Measurements from ENCODE around the gene LDAF1. TPM values are rescaled to one million over a fixed set of nuclear protein-coding genes. Genes with fewer than 3 reads are reported as not detected.

Gene LDAF1
- total and polyA plus RNA-seq, 2 donors (not counting 1 experiment from before 2014, with no cell fraction given) = 11.3 to 21.1 TPM

DNA sequence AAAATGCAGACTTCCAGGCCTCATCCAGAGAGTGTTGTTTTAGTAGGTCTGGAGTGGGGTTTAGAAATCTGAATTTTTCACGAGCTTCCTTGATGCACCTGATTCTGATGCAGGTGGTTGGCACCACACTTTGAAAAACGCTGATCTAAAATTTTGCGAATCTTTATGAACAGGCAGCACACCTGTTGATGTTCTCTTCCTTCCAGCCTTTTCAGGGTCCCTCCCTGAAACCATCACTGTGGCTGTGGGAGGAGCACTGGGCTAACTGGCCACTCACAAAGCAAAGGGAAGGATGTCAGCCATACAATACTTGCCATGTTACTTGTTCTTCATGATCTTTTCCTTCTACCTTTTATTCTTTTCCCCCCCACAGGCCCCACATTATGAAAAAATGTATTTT lies 14.2 kb downstream of the LDAF1 start:
- Histone ChIP-seq H3K36me3 (replicated peaks in 1 of 2; ENCODE audit: control extremely low read depth in 1 of 2, control insufficient read depth in 1 of 2, extremely low read depth in 1 of 2, insufficient read depth in 2 of 2, low read length in 1 of 2) (peaks cover 1 to 31% of the 10 kb centered on the region in 2 experiments), H2AFZ (ENCODE audit: insufficient read depth, low read depth, low read length, poor library complexity, severe bottlenecking) (no peak overlapping the region), H3K9ac (ENCODE audit: low read length) (no peak overlapping the region), H4K20me1 (ENCODE audit: control insufficient read depth, insufficient read depth, low read length, poor library complexity, severe bottlenecking) (no peaks in the 10 kb centered on the region), H3K4me3 (ENCODE audit: control extremely low read depth in 1 of 5, extremely low read depth in 1 of 5, insufficient read depth in 1 of 5, low read depth in 2 of 5, low read length in 4 of 5) (no peak overlapping the region), H3K27me3 (replicated peaks in 1 of 4; ENCODE audit: control extremely low read depth in 1 of 4, control insufficient read depth in 3 of 4, insufficient read depth in 4 of 4, low read length in 3 of 4) (no peaks in the 10 kb centered on the region), H3K9me3 (ENCODE audit: control extremely low read depth in 1 of 3, control insufficient read depth in 2 of 3, insufficient read depth in 1 of 3, low read length in 2 of 3) (no peaks in the 10 kb centered on the region), H3K27ac (ENCODE audit: low read length in 2 of 2) (no peak overlapping the region), H3K79me2 (ENCODE audit: control insufficient read depth, insufficient read depth, low read length) (no peaks in the 10 kb centered on the region), H3K4me1 (ENCODE audit: control insufficient read depth in 2 of 2, insufficient read depth in 2 of 2, low read length in 2 of 2) (no peaks in the 10 kb centered on the region), H3K4me2 (replicated peaks; ENCODE audit: low read depth, low read length, poor library complexity, severe bottlenecking) (no peak overlapping the region)
- ChIA-PET POLR2A (interaction anchor here (0.5 kb wide), 1 partner anchor 1210 kb away, joined by 3 read pairs; no protein-coding TSS in a partner anchor), CTCF (interaction anchor here (1.4 to 1.8 kb wide), 2 partner anchors 16 to 52 kb away, joined by 3 to 8 read pairs; no protein-coding TSS in a partner anchor)
- H3K4me3 Mint-ChIP-seq = no peak overlapping the region
- no peak for ATAC-seq (ENCODE audit: low read depth)
- TF ChIP-seq EZH2 (IDR thresholded peaks at IDR 0.05; ENCODE audit: borderline replicate concordance, insufficient read depth, low read depth, low read length, poor library complexity, severe bottlenecking) = no peak
- intact Hi-C loops (cut with micrococcal nuclease) = no loop called here
- no peaks in the 10 kb centered on the region for H3K27me3 Mint-ChIP-seq
- 100% methylated on average over 3 of the region's 3 CpGs for WGBS (ENCODE audit: insufficient coverage)
- H3K4me1 Mint-ChIP-seq = no peaks in the 10 kb centered on the region
- DNase-seq = no peak
- H3K9me3 Mint-ChIP-seq (ENCODE audit: insufficient read depth) = no peaks in the 10 kb centered on the region
- H3K27ac Mint-ChIP-seq = no peak overlapping the region

GRCh38 chr16:21175397-21175796 lies 16.9 kb downstream of the LDAF1 start:
- no peak for TF ChIP-seq EZH2 (IDR thresholded peaks at IDR 0.05; ENCODE audit: borderline replicate concordance, insufficient read depth, low read depth, low read length, poor library complexity, severe bottlenecking)
- no peak for TF ChIP-seq CTCF (IDR thresholded peaks at IDR 0.05)
- ChIA-PET CTCF (interaction anchor here (0.8 to 1.0 kb wide), 2 partner anchors 11 to 18 kb away, joined by 3 read pairs; no protein-coding TSS in a partner anchor), POLR2A (no interaction called here)
- Histone ChIP-seq H3K36me3 (replicated peaks in 1 of 2; ENCODE audit: control extremely low read depth in 1 of 2, control insufficient read depth in 1 of 2, extremely low read depth in 1 of 2, insufficient read depth in 2 of 2, low read length in 1 of 2) (peaks cover 0 to 50% of the 10 kb centered on the region in 2 experiments), H3K27me3 (replicated peaks in 1 of 4; ENCODE audit: control extremely low read depth in 1 of 4, control insufficient read depth in 3 of 4, insufficient read depth in 4 of 4, low read length in 3 of 4) (no peaks in the 10 kb centered on the region), H3K79me2 (ENCODE audit: control insufficient read depth, insufficient read depth, low read length) (no peaks in the 10 kb centered on the region), H3K27ac (ENCODE audit: low read length in 2 of 2) (no peak overlapping the region), H3K9me3 (ENCODE audit: control extremely low read depth in 1 of 3, control insufficient read depth in 2 of 3, insufficient read depth in 1 of 3, low read length in 2 of 3) (peaks cover 0 to 3% (median 0%) of the 10 kb centered on the region in 3 donors), H3K4me2 (replicated peaks; ENCODE audit: low read depth, low read length, poor library complexity, severe bottlenecking) (no peak overlapping the region), H3K4me3 (ENCODE audit: control extremely low read depth in 1 of 5, extremely low read depth in 1 of 5, insufficient read depth in 1 of 5, low read depth in 2 of 5, low read length in 4 of 5) (no peak overlapping the region), H4K20me1 (ENCODE audit: control insufficient read depth, insufficient read depth, low read length, poor library complexity, severe bottlenecking) (no peaks in the 10 kb centered on the region), H2AFZ (ENCODE audit: insufficient read depth, low read depth, low read length, poor library complexity, severe bottlenecking) (no peak overlapping the region), H3K9ac (ENCODE audit: low read length) (no peak overlapping the region), H3K4me1 (ENCODE audit: control insufficient read depth in 2 of 2, insufficient read depth in 2 of 2, low read length in 2 of 2) (no peaks in the 10 kb centered on the region)
- ATAC-seq (ENCODE audit: low read depth) (no peak), DNase-seq (no peak)
- WGBS (ENCODE audit: insufficient coverage) = no CpG with 5 or more reads among the region's 1 CpG
- Mint-ChIP-seq H3K27ac (no peak overlapping the region), H3K4me3 (no peak overlapping the region), H3K27me3 (no peaks in the 10 kb centered on the region), H3K4me1 (no peaks in the 10 kb centered on the region), H3K9me3 (ENCODE audit: insufficient read depth) (no peaks in the 10 kb centered on the region)
- intact Hi-C loops (cut with micrococcal nuclease) = no loop called here
